Thyroid gland (tissue), 4 donors: ENCODE results near the gene HELZ.

Experiments used
- CTCF ChIP-seq, 6 experiments: fragments of 200-600 bp in 3 of 6; fragments of 450-650 bp in 3 of 6; sonication (generic) in 3 of 6; IDR thresholded peaks; one replicate each; pipeline ENCODE4 v1.5.1; 2016 to 2019; ENCODE audit warnings: antibody characterized with exemption in 6 of 6, mild to moderate bottlenecking in 2 of 6, inconsistent platforms in 1 of 6, moderate library complexity in 1 of 6
- POLR2A ChIP-seq, 2 donors: fragments of 450-650 bp; IDR thresholded peaks; one replicate each; pipeline ENCODE4 v1.6.1; 2017; ENCODE audit warnings: antibody characterized with exemption in 2 of 2, mild to moderate bottlenecking in 2 of 2, moderate library complexity in 1 of 2

- no peak for TF ChIP-seq POLR2A (IDR thresholded peaks at IDR 0.05)
- TF ChIP-seq CTCF (IDR thresholded peaks at IDR 0.05) = no peak
Measured at GRCh38 chr17:67229109-67229955, 15.7 kb downstream of the HELZ start.
